Skeletal muscle tissue (tissue), 2 donors: Measurements from ENCODE around the gene CSF3R. TPM values are rescaled to one million over a fixed set of nuclear protein-coding genes. Genes with fewer than 3 reads are reported as not detected.

Source experiments
- small RNA-seq: library from RNA; depleted of rRNA; stranded (forward); fragments of <200 nt; gene quantifications from one replicate; pipeline ENCODE3, GENCODE V24; 2014
- total RNA-seq: library from RNA; depleted of rRNA; stranded (reverse); fragments of >200 nt; gene quantifications from one replicate; pipeline ENCODE4 v1.2.3, GENCODE V29; 2014

Gene CSF3R
- total RNA-seq, 1 donor from 2014 or later, result 3.7 TPM

Small RNA genes lying within 50 kb of the gene (small RNA-seq; reads per million reads assigned to genes)
- 0.39 reads per million, percentile 50 among the genes with 10 or more reads in this experiment for gene SNORA63C

Other genes starting within 250 kb of the CSF3R start
- 0.52 TPM for gene SH3D21, start 176.5 kb downstream of the CSF3R start, total RNA-seq
- 40.7 TPM for gene EVA1B, start 159.3 kb downstream of the CSF3R start, total RNA-seq
- gene STK40, start 97.0 kb downstream of the CSF3R start, total RNA-seq, result 11.0 TPM
- gene LSM10, start 85.0 kb downstream of the CSF3R start, total RNA-seq, result 4.2 TPM
- 17.2 TPM for gene OSCP1, start 32.5 kb downstream of the CSF3R start, total RNA-seq
- gene MRPS15, start 18.5 kb downstream of the CSF3R start, total RNA-seq, result 25.1 TPM